Testis (tissue), 2 donors: ENCODE results near the gene GABRB1.

ENCODE experiments used
- CTCF ChIP-seq, 3 experiments: fragments of 450-650 bp in 2 of 3; fragments of 200-600 bp in 1 of 3; sonication (generic) in 1 of 3; IDR thresholded peaks; one replicate each; pipeline ENCODE4 v1.5.1; 2016 to 2019; ENCODE audit warnings: antibody characterized with exemption in 3 of 3, mild to moderate bottlenecking in 2 of 3, moderate library complexity in 1 of 3
- POLR2A ChIP-seq: fragments of 450-650 bp; IDR thresholded peaks from one replicate; pipeline ENCODE4 v1.6.1; 2017; ENCODE audit warnings: antibody characterized with exemption, mild to moderate bottlenecking, moderate library complexity

DNA sequence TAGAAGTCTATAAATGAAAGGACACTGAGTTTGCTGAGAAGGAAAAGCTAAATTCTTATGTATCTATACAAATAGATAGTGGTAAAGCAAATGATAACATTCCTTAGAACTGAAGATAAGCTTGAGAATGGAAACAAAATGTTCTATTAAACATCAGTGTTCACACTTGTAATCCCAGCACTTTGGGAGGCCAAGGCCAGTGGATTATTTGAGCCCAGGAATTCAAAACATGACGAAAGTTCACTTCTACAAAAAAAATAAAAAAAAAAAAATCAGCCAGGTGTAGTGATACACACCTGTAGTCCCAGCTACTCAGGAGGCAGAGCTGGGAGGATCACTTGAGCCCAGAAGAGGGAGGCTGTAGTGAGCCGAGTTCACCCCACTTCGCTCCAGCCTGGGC is 232.4 kb downstream of the GABRB1 start:
- no peak for TF ChIP-seq CTCF (IDR thresholded peaks at IDR 0.05)
- TF ChIP-seq POLR2A = no peak
